Suprapubic skin (tissue), 4 donors: ENCODE data around the gene ZNF19. TPM values are rescaled to one million over a fixed set of nuclear protein-coding genes. Genes with fewer than 3 reads are reported as not detected.

Source experiments
- DNase-seq, 2 donors: peaks; one replicate each; pipeline ENCODE4 v3.0.0-alpha.2; 2019; ENCODE audit warnings: low spot score in 2 of 2
- H3K27ac ChIP-seq: fragments of 200-600 bp; sonication (generic); one replicate; pipeline ENCODE4 v1.5.1; 2019
- H3K27me3 ChIP-seq: fragments of 200-600 bp; sonication (generic); one replicate; pipeline ENCODE4 v1.5.1; 2019
- H3K36me3 ChIP-seq: fragments of 200-600 bp; sonication (generic); one replicate; pipeline ENCODE4 v1.5.1; 2019
- H3K4me1 ChIP-seq: fragments of 200-600 bp; sonication (generic); one replicate; pipeline ENCODE4 v1.5.1; 2019
- H3K4me3 ChIP-seq: fragments of 200-600 bp; sonication (generic); one replicate; pipeline ENCODE4 v1.5.1; 2019; ENCODE audit warnings: mild to moderate bottlenecking
- H3K9me3 ChIP-seq: fragments of 200-600 bp; sonication (generic); one replicate; pipeline ENCODE4 v1.5.1; 2019
- EP300 ChIP-seq: sonication (generic); formaldehyde crosslinking; IDR thresholded peaks from one replicate; pipeline ENCODE4 v1.6.1; 2017; ENCODE audit warnings: antibody characterized with exemption
- POLR2A ChIP-seq, 2 donors: fragments of 450-650 bp; IDR thresholded peaks; one replicate each; pipeline ENCODE4 v1.6.1; 2017; ENCODE audit warnings: antibody characterized with exemption in 2 of 2, mild to moderate bottlenecking in 2 of 2, moderate library complexity in 2 of 2
- POLR2AphosphoS5 ChIP-seq, 3 donors: sonication (generic); formaldehyde crosslinking; IDR thresholded peaks; one replicate each; pipeline ENCODE4 v1.6.1; 2017; ENCODE audit warnings: antibody characterized with exemption in 3 of 3
- WGBS: methylation state at CpG from one replicate; pipeline ENCODE4 v1.1.5; 2018; 5-methylcytosine and 5-hydroxymethylcytosine counted together
- total RNA-seq, 4 donors: library from RNA; depleted of rRNA; stranded (reverse); fragments of >200 nt; gene quantifications; one replicate each; pipeline ENCODE4 v1.1.0, GENCODE V29; 2016
- TF ChIP-seq, protein P1 (sequence below), 2 donors: fragments of 200-600 bp in 1 of 2; fragments of 450-650 bp in 1 of 2; sonication (generic) in 1 of 2; IDR thresholded peaks; one replicate each; pipeline ENCODE4 v1.5.1; 2016 to 2019; ENCODE audit warnings: antibody characterized with exemption in 2 of 2, mild to moderate bottlenecking in 1 of 2, moderate library complexity in 1 of 2

The ZNF19 gene
- total RNA-seq, 4 donors from 2014 or later = 0.87 to 10.4 (median 5.3) TPM

DNA sequence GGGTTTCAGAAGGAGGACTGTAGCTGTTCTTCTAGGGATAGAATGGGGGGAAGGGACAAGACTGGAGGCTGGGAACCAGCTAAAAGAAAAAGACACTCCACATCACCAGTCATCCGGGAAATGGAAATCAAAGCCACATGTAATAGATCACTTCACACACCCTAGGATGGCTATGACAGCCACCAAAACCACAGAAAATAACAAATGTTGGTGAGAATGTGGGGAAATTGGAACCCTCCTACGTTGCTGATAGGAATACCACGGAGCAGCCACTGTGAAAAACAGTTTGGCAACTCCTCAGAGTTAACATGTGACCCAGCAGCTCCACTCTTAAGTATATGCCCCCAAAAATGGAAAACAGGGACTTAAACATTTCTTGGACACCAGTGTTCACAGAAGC, 49.6 kb downstream of the ZNF19 start:
- no peak overlapping the region for H3K4me3 ChIP-seq
- H3K4me1 ChIP-seq = no peaks in the 10 kb centered on the region
- TF ChIP-seq, protein P1, sequence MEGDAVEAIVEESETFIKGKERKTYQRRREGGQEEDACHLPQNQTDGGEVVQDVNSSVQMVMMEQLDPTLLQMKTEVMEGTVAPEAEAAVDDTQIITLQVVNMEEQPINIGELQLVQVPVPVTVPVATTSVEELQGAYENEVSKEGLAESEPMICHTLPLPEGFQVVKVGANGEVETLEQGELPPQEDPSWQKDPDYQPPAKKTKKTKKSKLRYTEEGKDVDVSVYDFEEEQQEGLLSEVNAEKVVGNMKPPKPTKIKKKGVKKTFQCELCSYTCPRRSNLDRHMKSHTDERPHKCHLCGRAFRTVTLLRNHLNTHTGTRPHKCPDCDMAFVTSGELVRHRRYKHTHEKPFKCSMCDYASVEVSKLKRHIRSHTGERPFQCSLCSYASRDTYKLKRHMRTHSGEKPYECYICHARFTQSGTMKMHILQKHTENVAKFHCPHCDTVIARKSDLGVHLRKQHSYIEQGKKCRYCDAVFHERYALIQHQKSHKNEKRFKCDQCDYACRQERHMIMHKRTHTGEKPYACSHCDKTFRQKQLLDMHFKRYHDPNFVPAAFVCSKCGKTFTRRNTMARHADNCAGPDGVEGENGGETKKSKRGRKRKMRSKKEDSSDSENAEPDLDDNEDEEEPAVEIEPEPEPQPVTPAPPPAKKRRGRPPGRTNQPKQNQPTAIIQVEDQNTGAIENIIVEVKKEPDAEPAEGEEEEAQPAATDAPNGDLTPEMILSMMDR (IDR thresholded peaks at IDR 0.05) = no peak
- TF ChIP-seq EP300 = no peak
- no peak for TF ChIP-seq POLR2AphosphoS5 (IDR thresholded peaks at IDR 0.05)
- no peak for TF ChIP-seq POLR2A (IDR thresholded peaks at IDR 0.05)
- no peak for DNase-seq
- H3K9me3 ChIP-seq = peaks cover 9% of the 10 kb centered on the region
- no peaks in the 10 kb centered on the region for H3K36me3 ChIP-seq
- peaks cover 5% of the 10 kb centered on the region for H3K27me3 ChIP-seq
- WGBS = 34% methylated on average over 3 of the region's 3 CpGs
- H3K27ac ChIP-seq = no peak overlapping the region

DNA sequence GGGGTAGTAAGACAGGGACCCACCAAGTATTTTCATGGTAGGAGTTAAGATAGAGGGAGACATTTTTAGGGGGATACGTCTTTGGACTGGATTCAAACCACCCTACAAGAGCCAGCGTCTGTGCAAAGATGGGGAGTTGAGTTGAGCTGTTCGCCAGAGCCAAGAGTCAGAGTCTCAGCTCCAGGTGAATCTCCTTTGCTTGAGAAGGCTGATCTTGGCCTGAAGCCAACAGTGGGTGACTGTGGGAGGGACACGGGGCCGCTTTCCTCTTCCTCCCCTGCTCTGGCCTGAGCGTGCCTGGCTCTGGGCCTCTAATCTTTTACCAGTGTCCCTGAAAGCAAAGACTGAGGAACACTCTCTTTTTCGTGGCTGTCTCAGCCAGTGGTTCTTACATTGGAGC, 52.7 kb downstream of the ZNF19 start:
- no peak for TF ChIP-seq EP300
- no peak for TF ChIP-seq POLR2AphosphoS5 (IDR thresholded peaks at IDR 0.05)
- no peak for TF ChIP-seq POLR2A (IDR thresholded peaks at IDR 0.05)
- TF ChIP-seq, protein P1 (IDR thresholded peaks at IDR 0.05) = no peak
- 88% methylated on average over 6 of the region's 7 CpGs for WGBS
- no peak for DNase-seq
- H3K4me3 ChIP-seq = no peak overlapping the region
- no peaks in the 10 kb centered on the region for H3K9me3 ChIP-seq
- no peaks in the 10 kb centered on the region for H3K36me3 ChIP-seq
- H3K27ac ChIP-seq = no peak overlapping the region
- no peaks in the 10 kb centered on the region for H3K4me1 ChIP-seq
- H3K27me3 ChIP-seq = peaks cover 4% of the 10 kb centered on the region

DNA sequence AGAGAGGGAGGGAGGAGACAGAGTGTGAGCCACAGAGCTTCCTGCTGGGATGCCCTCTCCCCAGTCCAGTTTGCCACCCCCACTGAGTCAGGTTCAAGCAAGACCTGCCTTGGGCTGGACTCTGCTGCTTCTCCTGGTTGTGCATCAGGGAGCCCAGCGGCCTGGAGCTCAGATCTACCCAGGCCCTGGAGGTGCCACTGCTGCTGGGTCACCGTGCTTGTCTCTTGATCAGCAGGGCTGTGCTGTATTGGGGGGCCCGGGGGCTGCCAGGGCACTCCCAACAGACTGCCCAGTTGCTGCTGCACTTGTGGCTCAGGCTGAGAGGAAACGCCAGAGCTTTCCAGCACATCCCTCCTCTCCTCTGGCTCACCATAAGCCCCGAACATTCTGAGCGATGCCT, 56.2 kb downstream of the ZNF19 start:
- Histone ChIP-seq H3K27ac (no peak overlapping the region), H3K4me1 (no peaks in the 10 kb centered on the region), H3K27me3 (peaks cover 4% of the 10 kb centered on the region), H3K4me3 (no peak overlapping the region), H3K36me3 (no peaks in the 10 kb centered on the region), H3K9me3 (no peaks in the 10 kb centered on the region)
- TF ChIP-seq EP300 (no peak), POLR2A (IDR thresholded peaks at IDR 0.05) (no peak), POLR2AphosphoS5 (IDR thresholded peaks at IDR 0.05) (no peak)
- TF ChIP-seq, protein P1 (IDR thresholded peaks at IDR 0.05) = no peak
- no peak for DNase-seq
- WGBS = 84% methylated on average over 6 of the region's 6 CpGs

DNA sequence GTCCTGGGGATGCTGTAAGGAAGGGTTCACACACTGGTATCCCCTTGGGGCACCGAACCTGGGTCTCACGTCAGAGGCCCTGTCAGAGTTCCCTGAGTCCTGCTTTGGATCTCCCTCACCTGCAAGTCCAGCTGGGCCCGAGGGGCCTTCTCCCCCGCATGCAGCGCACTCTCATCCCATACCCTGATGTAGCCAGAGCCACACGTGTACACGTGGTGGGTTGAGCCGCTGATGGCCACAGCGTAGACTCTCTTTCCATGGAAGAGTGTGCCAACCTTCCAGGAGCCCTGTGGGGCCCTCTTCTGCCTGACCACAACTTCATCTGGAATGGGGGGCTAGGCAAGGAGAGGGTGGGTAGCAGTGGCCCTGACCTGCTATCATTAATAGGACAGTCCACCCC, 57.1 kb downstream of the ZNF19 start:
- no peak overlapping the region for H3K4me3 ChIP-seq
- WGBS = no CpG with 5 or more reads among the region's 9 CpGs
- TF ChIP-seq POLR2AphosphoS5 (IDR thresholded peaks at IDR 0.05) (no peak), POLR2A (IDR thresholded peaks at IDR 0.05) (no peak), EP300 (no peak)
- TF ChIP-seq, protein P1 (IDR thresholded peaks at IDR 0.05) = no peak

DNA sequence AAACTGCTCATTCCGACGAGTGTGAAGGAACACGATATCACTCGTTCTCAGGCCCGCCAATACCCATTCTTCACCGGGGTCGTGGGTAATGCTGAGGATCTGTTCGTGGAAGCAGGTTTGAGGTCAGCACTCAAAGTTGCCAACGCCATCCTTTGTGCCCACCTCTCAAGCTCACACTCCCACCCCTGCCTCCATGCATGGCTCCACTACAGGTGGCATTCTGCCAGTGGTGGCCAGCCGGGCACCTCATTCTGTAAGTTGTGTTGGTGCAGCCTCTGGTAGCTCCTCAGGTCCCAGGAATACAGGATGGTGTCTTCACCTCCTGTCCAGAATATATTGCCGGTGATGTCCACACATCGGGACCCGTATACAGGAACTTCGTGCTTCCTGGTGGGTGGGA, 57.9 kb downstream of the ZNF19 start:
- Histone ChIP-seq H3K4me3 (no peak overlapping the region), H3K36me3 (no peaks in the 10 kb centered on the region), H3K27ac (no peak overlapping the region), H3K9me3 (no peaks in the 10 kb centered on the region), H3K27me3 (peaks cover 7% of the 10 kb centered on the region), H3K4me1 (no peaks in the 10 kb centered on the region)
- WGBS = 88% methylated on average over 14 of the region's 14 CpGs
- no peak for DNase-seq
- no peak for TF ChIP-seq POLR2AphosphoS5 (IDR thresholded peaks at IDR 0.05)
- no peak for TF ChIP-seq EP300
- TF ChIP-seq, protein P1 (IDR thresholded peaks at IDR 0.05) = no peak
- no peak for TF ChIP-seq POLR2A (IDR thresholded peaks at IDR 0.05)

More for the DNA sequence above, 57.1 kb downstream of the ZNF19 start:
- Histone ChIP-seq H3K9me3 (no peaks in the 10 kb centered on the region), H3K27me3 (peaks cover 4% of the 10 kb centered on the region), H3K27ac (no peak overlapping the region), H3K4me1 (no peaks in the 10 kb centered on the region), H3K36me3 (no peaks in the 10 kb centered on the region)
- DNase-seq = no peak
